HFFc6 (cell line): ENCODE measurements around the gene USP10. TPM values are rescaled to one million over a fixed set of nuclear protein-coding genes. Genes with fewer than 3 reads are reported as not detected.
A peak's percentile ranks its signal among the peaks of the same experiment; 100 is the strongest.

Experiments used
- DNase-seq: peaks from one replicate; pipeline ENCODE4 v3.0.0-alpha.2; 2018
- H3K27ac Mint-ChIP-seq: 2 replicates; pipeline ENCODE4 v1.8.0; 2020; ENCODE audit warnings: mild to moderate bottlenecking, mixed read lengths
- H3K27me3 Mint-ChIP-seq: 2 replicates; pipeline ENCODE4 v1.8.0; 2021; ENCODE audit warnings: mild to moderate bottlenecking, moderate library complexity, mixed read lengths; ENCODE audit not compliant: insufficient read depth
- H3K36me3 Mint-ChIP-seq: 2 replicates; pipeline ENCODE4 v1.8.0; 2021; ENCODE audit warnings: low read depth, mixed read lengths
- H3K4me1 Mint-ChIP-seq: 2 replicates; pipeline ENCODE4 v1.8.0; 2020; ENCODE audit warnings: low read depth, mixed read lengths
- H3K4me3 Mint-ChIP-seq: 2 replicates; pipeline ENCODE4 v1.8.0; 2020; ENCODE audit warnings: mild to moderate bottlenecking, moderate library complexity, mixed read lengths
- H3K9me3 Mint-ChIP-seq: 2 replicates; pipeline ENCODE4 v1.8.0; 2020; ENCODE audit warnings: mild to moderate bottlenecking, mixed read lengths
- total RNA-seq, 6 experiments: library from RNA; stranded (reverse); fragmentation: NEBNext Ultra II Directional; extraction: Animal tissue kit (Norgen Biotek cat#: 25700); gene quantifications; 2 replicates in 1 of 6; 3 replicates in 5 of 6; pipeline ENCODE4 v1.2.3, GENCODE V29; 2021
- TF ChIP-seq, protein P1 (sequence below): fragments of 200-600 bp; sonication (generic); IDR thresholded peaks from 2 replicates; pipeline ENCODE4 v1.5.0; 2021; ENCODE audit warnings: antibody characterized with exemption, mild to moderate bottlenecking

USP10 gene
- total RNA-seq, 6 experiments from 2014 or later: 83.2 to 106 (median 92.3) TPM

DNA sequence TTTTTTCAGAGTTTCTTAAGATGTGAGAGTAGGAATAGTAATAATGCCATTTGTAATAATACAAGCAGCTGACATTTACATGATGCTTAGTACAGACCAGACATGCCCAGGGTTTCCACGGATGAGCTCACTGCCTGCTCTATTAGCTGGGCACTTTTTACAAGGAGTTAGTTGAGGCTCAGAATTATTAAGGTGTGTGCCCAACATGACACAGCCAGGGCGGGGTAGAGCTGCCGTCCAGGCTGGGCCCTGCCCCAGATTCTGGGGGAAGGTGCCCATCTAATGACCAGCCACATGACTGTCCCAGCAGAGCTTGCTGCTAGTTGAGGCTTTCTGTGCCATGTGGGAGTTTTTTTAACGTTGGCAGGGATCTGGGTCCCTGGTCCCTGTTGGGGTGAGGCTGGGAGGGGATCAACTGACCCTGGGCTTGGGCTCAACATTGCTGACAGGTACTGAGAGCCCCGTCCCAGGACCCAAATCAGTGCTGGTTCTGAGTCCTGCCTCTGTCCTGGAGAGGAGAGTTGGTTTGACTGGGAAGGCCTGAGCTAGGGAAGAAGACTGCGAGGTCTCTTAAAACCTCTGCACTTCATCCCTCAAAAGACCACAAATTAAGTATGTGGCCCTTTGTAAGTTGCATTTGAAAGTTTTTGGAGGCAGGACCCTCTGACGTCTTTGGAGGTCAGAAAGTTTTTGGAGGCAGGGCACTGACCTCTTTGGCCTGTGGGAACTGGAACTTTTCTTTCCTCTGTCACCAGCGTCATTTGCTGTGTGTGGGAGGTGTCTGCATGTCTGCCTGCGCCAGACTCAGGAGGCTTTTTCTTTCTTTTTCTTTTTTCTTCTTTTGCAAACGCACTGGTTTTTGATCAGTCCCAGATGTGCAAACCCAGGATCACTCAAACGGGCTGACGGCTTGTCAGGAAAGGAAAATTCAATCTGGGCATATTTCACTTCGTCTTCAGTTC lies 122.2 kb downstream of the USP10 start:
- Mint-ChIP-seq H3K4me3 (peak overlapping the region; percentile 94), H3K27ac (peak overlapping the region; percentile 58), H3K4me1 (peaks cover 57% of the 10 kb centered on the region), H3K9me3 (no peaks in the 10 kb centered on the region), H3K36me3 (peaks cover 7% of the 10 kb centered on the region), H3K27me3 (peaks cover 5% of the 10 kb centered on the region)
- TF ChIP-seq, protein P1, sequence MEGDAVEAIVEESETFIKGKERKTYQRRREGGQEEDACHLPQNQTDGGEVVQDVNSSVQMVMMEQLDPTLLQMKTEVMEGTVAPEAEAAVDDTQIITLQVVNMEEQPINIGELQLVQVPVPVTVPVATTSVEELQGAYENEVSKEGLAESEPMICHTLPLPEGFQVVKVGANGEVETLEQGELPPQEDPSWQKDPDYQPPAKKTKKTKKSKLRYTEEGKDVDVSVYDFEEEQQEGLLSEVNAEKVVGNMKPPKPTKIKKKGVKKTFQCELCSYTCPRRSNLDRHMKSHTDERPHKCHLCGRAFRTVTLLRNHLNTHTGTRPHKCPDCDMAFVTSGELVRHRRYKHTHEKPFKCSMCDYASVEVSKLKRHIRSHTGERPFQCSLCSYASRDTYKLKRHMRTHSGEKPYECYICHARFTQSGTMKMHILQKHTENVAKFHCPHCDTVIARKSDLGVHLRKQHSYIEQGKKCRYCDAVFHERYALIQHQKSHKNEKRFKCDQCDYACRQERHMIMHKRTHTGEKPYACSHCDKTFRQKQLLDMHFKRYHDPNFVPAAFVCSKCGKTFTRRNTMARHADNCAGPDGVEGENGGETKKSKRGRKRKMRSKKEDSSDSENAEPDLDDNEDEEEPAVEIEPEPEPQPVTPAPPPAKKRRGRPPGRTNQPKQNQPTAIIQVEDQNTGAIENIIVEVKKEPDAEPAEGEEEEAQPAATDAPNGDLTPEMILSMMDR: no peak
- no peak for DNase-seq

DNA sequence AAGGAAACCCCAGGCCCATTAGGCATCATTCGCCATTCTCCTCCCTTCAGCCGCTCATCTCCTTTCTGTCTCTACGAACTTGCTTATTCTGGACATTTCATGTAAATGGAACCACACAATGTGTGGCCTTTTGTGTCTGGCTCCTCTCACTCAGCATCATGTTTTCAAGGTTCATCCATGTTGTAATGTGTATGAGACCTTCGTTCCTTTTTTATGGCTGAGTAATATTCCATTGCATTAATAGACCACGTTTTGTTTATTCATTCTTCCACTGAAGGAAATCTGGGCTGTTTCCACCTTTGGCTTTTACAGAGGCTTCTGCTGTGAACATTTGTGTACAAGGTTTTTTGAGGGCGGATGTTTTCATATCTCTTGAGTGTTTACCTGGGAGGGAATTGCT lies 123.2 kb downstream of the USP10 start:
- H3K4me3 Mint-ChIP-seq: peak overlapping the region; percentile 45; the same call in 1 of the 2 replicates
- no peak for DNase-seq

DNA sequence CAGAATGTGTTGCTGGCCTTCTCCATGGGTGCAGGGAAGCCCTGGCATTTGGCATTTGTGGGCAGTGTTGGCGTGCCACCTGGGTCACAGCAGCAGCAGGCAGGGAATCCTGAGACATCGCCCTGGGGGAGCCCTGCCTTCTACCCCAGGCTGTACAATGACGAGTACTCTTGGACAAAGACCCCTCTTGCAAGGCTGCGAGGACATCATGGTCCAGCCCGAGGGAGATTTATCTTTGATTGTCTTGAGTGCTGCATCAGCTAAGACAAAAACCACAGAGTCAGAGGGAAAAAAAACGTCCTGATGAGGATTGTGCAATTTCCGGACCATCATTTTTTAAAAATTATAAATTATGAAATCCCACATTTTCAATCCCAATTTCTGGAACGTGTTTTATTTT lies 123.7 kb downstream of the USP10 start:
- peak; percentile 25 for DNase-seq
- Mint-ChIP-seq H3K4me3 (peak overlapping the region; percentile 45; the same call in 1 of the 2 replicates), H3K4me1 (peaks cover 72% of the 10 kb centered on the region), H3K9me3 (no peaks in the 10 kb centered on the region), H3K27ac (peak overlapping the region; percentile 78), H3K27me3 (peaks cover 3% of the 10 kb centered on the region), H3K36me3 (peaks cover 7% of the 10 kb centered on the region)
- TF ChIP-seq, protein P1: no peak

More for the DNA sequence above, 123.2 kb downstream of the USP10 start:
- H3K4me1 Mint-ChIP-seq: peaks cover 67% of the 10 kb centered on the region
- peaks cover 3% of the 10 kb centered on the region for H3K27me3 Mint-ChIP-seq
- TF ChIP-seq, protein P1: no peak
- peak overlapping the region; percentile 78 for H3K27ac Mint-ChIP-seq
- H3K9me3 Mint-ChIP-seq: no peaks in the 10 kb centered on the region
- peaks cover 7% of the 10 kb centered on the region for H3K36me3 Mint-ChIP-seq

DNA sequence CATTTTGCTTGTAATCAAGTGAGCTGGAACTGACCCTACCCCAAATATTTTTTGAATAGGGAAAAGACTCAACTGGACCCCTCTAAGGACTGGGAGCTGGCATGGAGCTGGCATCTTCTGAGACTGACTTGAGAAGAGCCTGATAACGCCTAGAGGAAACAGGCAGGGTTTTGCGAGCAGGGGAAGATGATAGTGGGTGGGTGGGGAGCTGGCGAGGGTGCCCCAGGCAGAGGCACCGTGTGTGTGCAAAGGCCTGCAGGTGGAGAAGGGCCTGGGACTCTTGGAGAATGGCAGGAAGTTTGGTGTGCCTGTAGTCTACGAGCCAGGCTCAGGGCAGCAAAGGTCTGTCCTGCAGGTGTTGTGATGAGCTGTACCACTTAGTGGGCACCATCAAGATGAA lies 124.1 kb downstream of the USP10 start:
- H3K27ac Mint-ChIP-seq: peak overlapping the region; percentile 45; the same call in 1 of the 2 replicates
- H3K36me3 Mint-ChIP-seq: peaks cover 7% of the 10 kb centered on the region
- H3K27me3 Mint-ChIP-seq: peaks cover 3% of the 10 kb centered on the region; the same call in 1 of the 2 replicates
- no peaks in the 10 kb centered on the region for H3K9me3 Mint-ChIP-seq
- peaks cover 76% of the 10 kb centered on the region for H3K4me1 Mint-ChIP-seq
- no peak overlapping the region for H3K4me3 Mint-ChIP-seq
- TF ChIP-seq, protein P1: no peak
- no peak for DNase-seq

DNA sequence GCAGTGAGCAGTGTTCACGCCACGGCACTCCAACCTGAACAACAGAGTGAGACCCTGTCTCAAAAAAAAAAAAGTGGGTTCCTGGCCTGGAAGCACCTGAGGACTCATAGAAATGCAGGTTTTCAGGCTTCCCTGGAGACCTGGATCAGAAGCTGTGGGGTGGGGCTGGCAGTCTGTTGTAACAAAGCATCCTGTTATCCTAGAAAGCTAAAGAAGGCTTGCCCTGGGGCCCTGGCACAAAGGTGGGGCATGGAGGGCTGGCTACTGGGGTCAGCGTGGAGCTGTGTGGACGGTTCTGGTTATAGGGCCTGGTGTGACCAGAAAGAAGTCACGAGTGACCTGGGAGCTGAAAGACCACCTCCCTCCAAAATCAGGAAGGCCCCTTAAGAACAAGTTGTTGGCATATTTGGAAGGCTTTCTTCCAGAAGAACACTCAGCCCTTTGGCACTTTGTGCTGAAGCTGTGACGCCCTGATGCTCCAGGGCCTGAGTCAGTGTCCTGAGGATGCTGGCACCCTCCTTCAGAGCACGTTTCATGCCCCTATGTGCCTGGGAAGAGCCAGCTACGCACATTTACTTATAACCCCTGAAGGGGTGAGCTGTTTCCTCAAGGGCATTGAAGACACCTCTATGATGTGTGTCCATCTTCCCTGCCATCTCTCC lies 126.2 kb downstream of the USP10 start:
- peak overlapping the region; percentile 13 for H3K4me3 Mint-ChIP-seq
- TF ChIP-seq, protein P1: no peak
- H3K36me3 Mint-ChIP-seq: peaks cover 7% of the 10 kb centered on the region
- peak; percentile 75 for DNase-seq
- H3K27me3 Mint-ChIP-seq: peaks cover 2% of the 10 kb centered on the region; the same call in 1 of the 2 replicates
- peaks cover 74% of the 10 kb centered on the region for H3K4me1 Mint-ChIP-seq
- no peaks in the 10 kb centered on the region for H3K9me3 Mint-ChIP-seq
- H3K27ac Mint-ChIP-seq: peak overlapping the region; percentile 92
